ENCODE results near the gene LRRN3.

The LRRN3 gene

GRCh38 chr7:111098011-111098925 is 7.3 kb downstream of the LRRN3 start:
- no peak for TF ChIP-seq TAF1 (IDR thresholded peaks at IDR 0.05; ENCODE audit: low read depth, low read length)
- TF ChIP-seq POLR2AphosphoS5 (IDR thresholded peaks at IDR 0.05; ENCODE audit: low read depth, low read length): no peak
- no peak for TF ChIP-seq PAX5 (IDR thresholded peaks at IDR 0.05; ENCODE audit: insufficient read depth, low read length, severe bottlenecking)
- no peak for TF ChIP-seq POU2F2 (IDR thresholded peaks at IDR 0.05; ENCODE audit: low read depth, low read length)
- no peak for TF ChIP-seq POLR2A (IDR thresholded peaks at IDR 0.05; ENCODE audit: low read depth, low read length)
- no peak for TF ChIP-seq SPI1 (IDR thresholded peaks at IDR 0.05; ENCODE audit: low read depth, low read length)
- no peak for FAIRE-seq
- no peak for DNase-seq (ENCODE audit: insufficient read length, low spot score)

- FAIRE-seq (no peak), DNase-seq (ENCODE audit: insufficient read length, low spot score) (no peak)
- no peak for TF ChIP-seq POLR2AphosphoS5 (IDR thresholded peaks at IDR 0.05; ENCODE audit: low read depth, low read length)
- TF ChIP-seq PAX5 (IDR thresholded peaks at IDR 0.05; ENCODE audit: insufficient read depth, low read length, severe bottlenecking): no peak
- TF ChIP-seq POLR2A (IDR thresholded peaks at IDR 0.05; ENCODE audit: low read depth, low read length): no peak
- TF ChIP-seq POU2F2 (IDR thresholded peaks at IDR 0.05; ENCODE audit: low read depth, low read length): no peak
- TF ChIP-seq SPI1 (IDR thresholded peaks at IDR 0.05; ENCODE audit: low read depth, low read length): no peak
- no peak for TF ChIP-seq TAF1 (IDR thresholded peaks at IDR 0.05; ENCODE audit: low read depth, low read length)
Observed at GRCh38 chr7:111098926-111099250, 8.0 kb downstream of the LRRN3 start.

GRCh38 chr7:111101856-111102646 is 11.1 kb downstream of the LRRN3 start:
- FAIRE-seq (no peak), DNase-seq (ENCODE audit: insufficient read length, low spot score) (no peak)
- TF ChIP-seq TAF1 (IDR thresholded peaks at IDR 0.05; ENCODE audit: low read depth, low read length) (no peak), POLR2AphosphoS5 (IDR thresholded peaks at IDR 0.05; ENCODE audit: low read depth, low read length) (no peak), SPI1 (IDR thresholded peaks at IDR 0.05; ENCODE audit: low read depth, low read length) (no peak), POLR2A (IDR thresholded peaks at IDR 0.05; ENCODE audit: low read depth, low read length) (no peak), POU2F2 (IDR thresholded peaks at IDR 0.05; ENCODE audit: low read depth, low read length) (no peak), PAX5 (IDR thresholded peaks at IDR 0.05; ENCODE audit: insufficient read depth, low read length, severe bottlenecking) (no peak)

- no peak for FAIRE-seq
- no peak for DNase-seq (ENCODE audit: insufficient read length, low spot score)
- TF ChIP-seq PAX5 (IDR thresholded peaks at IDR 0.05; ENCODE audit: insufficient read depth, low read length, severe bottlenecking) (no peak), POLR2AphosphoS5 (IDR thresholded peaks at IDR 0.05; ENCODE audit: low read depth, low read length) (no peak), POU2F2 (IDR thresholded peaks at IDR 0.05; ENCODE audit: low read depth, low read length) (no peak), POLR2A (IDR thresholded peaks at IDR 0.05; ENCODE audit: low read depth, low read length) (no peak), TAF1 (IDR thresholded peaks at IDR 0.05; ENCODE audit: low read depth, low read length) (no peak), SPI1 (IDR thresholded peaks at IDR 0.05; ENCODE audit: low read depth, low read length) (no peak)
Observed at GRCh38 chr7:111103136-111103535, 12.2 kb downstream of the LRRN3 start.

GRCh38 chr7:111103678-111104274 is 12.8 kb downstream of the LRRN3 start:
- DNase-seq (ENCODE audit: insufficient read length, low spot score) (no peak), FAIRE-seq (peak; percentile 64)
- TF ChIP-seq SPI1 (IDR thresholded peaks at IDR 0.05; ENCODE audit: low read depth, low read length) (peak; percentile 74), POU2F2 (IDR thresholded peaks at IDR 0.05; ENCODE audit: low read depth, low read length) (no peak), POLR2A (IDR thresholded peaks at IDR 0.05; ENCODE audit: low read depth, low read length) (no peak), POLR2AphosphoS5 (IDR thresholded peaks at IDR 0.05; ENCODE audit: low read depth, low read length) (no peak)

- TF ChIP-seq POLR2AphosphoS5 (IDR thresholded peaks at IDR 0.05; ENCODE audit: low read depth, low read length) (no peak), TAF1 (IDR thresholded peaks at IDR 0.05; ENCODE audit: low read depth, low read length) (no peak), SPI1 (IDR thresholded peaks at IDR 0.05; ENCODE audit: low read depth, low read length) (no peak), POLR2A (IDR thresholded peaks at IDR 0.05; ENCODE audit: low read depth, low read length) (no peak), POU2F2 (IDR thresholded peaks at IDR 0.05; ENCODE audit: low read depth, low read length) (no peak), PAX5 (IDR thresholded peaks at IDR 0.05; ENCODE audit: insufficient read depth, low read length, severe bottlenecking) (no peak)
- FAIRE-seq (no peak), DNase-seq (ENCODE audit: insufficient read length, low spot score) (no peak)
Observed at GRCh38 chr7:111104710-111105109, 13.8 kb downstream of the LRRN3 start.

GRCh38 chr7:111105269-111105668 is 14.3 kb downstream of the LRRN3 start:
- peak; percentile 55 for FAIRE-seq
- no peak for TF ChIP-seq POLR2A (IDR thresholded peaks at IDR 0.05; ENCODE audit: low read depth, low read length)
- TF ChIP-seq TAF1 (IDR thresholded peaks at IDR 0.05; ENCODE audit: low read depth, low read length): no peak
- no peak for TF ChIP-seq PAX5 (IDR thresholded peaks at IDR 0.05; ENCODE audit: insufficient read depth, low read length, severe bottlenecking)
- no peak for TF ChIP-seq POU2F2 (IDR thresholded peaks at IDR 0.05; ENCODE audit: low read depth, low read length)
- TF ChIP-seq POLR2AphosphoS5 (IDR thresholded peaks at IDR 0.05; ENCODE audit: low read depth, low read length): no peak
- no peak for TF ChIP-seq SPI1 (IDR thresholded peaks at IDR 0.05; ENCODE audit: low read depth, low read length)
- DNase-seq (ENCODE audit: insufficient read length, low spot score): no peak

- FAIRE-seq: no peak
- TF ChIP-seq TAF1 (IDR thresholded peaks at IDR 0.05; ENCODE audit: low read depth, low read length) (no peak), POU2F2 (IDR thresholded peaks at IDR 0.05; ENCODE audit: low read depth, low read length) (no peak), SPI1 (IDR thresholded peaks at IDR 0.05; ENCODE audit: low read depth, low read length) (no peak), PAX5 (IDR thresholded peaks at IDR 0.05; ENCODE audit: insufficient read depth, low read length, severe bottlenecking) (no peak), POLR2A (IDR thresholded peaks at IDR 0.05; ENCODE audit: low read depth, low read length) (no peak), POLR2AphosphoS5 (IDR thresholded peaks at IDR 0.05; ENCODE audit: low read depth, low read length) (no peak)
- no peak for DNase-seq (ENCODE audit: insufficient read length, low spot score)
Observed at GRCh38 chr7:111107579-111107978, 16.7 kb downstream of the LRRN3 start.

GRCh38 chr7:111108000-111108399 is 17.1 kb downstream of the LRRN3 start:
- TF ChIP-seq TAF1 (IDR thresholded peaks at IDR 0.05; ENCODE audit: low read depth, low read length) (no peak), POLR2AphosphoS5 (IDR thresholded peaks at IDR 0.05; ENCODE audit: low read depth, low read length) (no peak), SPI1 (IDR thresholded peaks at IDR 0.05; ENCODE audit: low read depth, low read length) (no peak), POU2F2 (IDR thresholded peaks at IDR 0.05; ENCODE audit: low read depth, low read length) (no peak), POLR2A (IDR thresholded peaks at IDR 0.05; ENCODE audit: low read depth, low read length) (no peak), PAX5 (IDR thresholded peaks at IDR 0.05; ENCODE audit: insufficient read depth, low read length, severe bottlenecking) (no peak)
- DNase-seq (ENCODE audit: insufficient read length, low spot score): no peak
- FAIRE-seq: no peak
